WTC11 (cell line): ENCODE measurements around the gene SNRPA1. TPM values are rescaled to one million over a fixed set of nuclear protein-coding genes. Genes with fewer than 3 reads are reported as not detected.

Source experiments
- ATAC-seq: fragments of 200-7000 bp; cut with Tn5 transposase; 2 replicates; pipeline ENCODE4 v1.10.0; 2021; ENCODE audit warnings: mild to moderate bottlenecking, moderate library complexity
- CTCF ChIA-PET: fragments of 300-600 bp; sonication (Branson Sonifier 250); formaldehyde crosslinking; loops from one replicate; lab custom pipeline; 2021; ENCODE audit warnings: antibody characterized with exemption; lab: Charles Lee
- POLR2A ChIA-PET: fragments of 350-600 bp; sonication (Branson Sonifier 250); formaldehyde crosslinking; loops from one replicate; lab custom pipeline; 2021; ENCODE audit warnings: antibody characterized with exemption; lab: Charles Lee
- DNase-seq: peaks from one replicate; pipeline ENCODE4 v3.0.0; 2021; ENCODE audit warnings: low spot score
- H3K27ac Mint-ChIP-seq: 2 replicates; pipeline ENCODE4 v1.8.0; 2021; ENCODE audit warnings: mixed read lengths
- H3K27me3 Mint-ChIP-seq: 2 replicates; pipeline ENCODE4 v1.8.0; 2021; ENCODE audit warnings: low read depth, mild to moderate bottlenecking, moderate library complexity, mixed read lengths
- H3K36me3 Mint-ChIP-seq: 2 replicates; pipeline ENCODE4 v1.8.0; 2021; ENCODE audit warnings: mixed read lengths
- H3K4me1 Mint-ChIP-seq: 2 replicates; pipeline ENCODE4 v1.8.0; 2022; ENCODE audit warnings: mixed read lengths
- H3K4me3 Mint-ChIP-seq: 2 replicates; pipeline ENCODE4 v1.8.0; 2021; ENCODE audit warnings: mild to moderate bottlenecking, moderate library complexity, mixed read lengths
- H3K9me3 Mint-ChIP-seq: 2 replicates; pipeline ENCODE4 v1.8.0; 2021; ENCODE audit warnings: mixed read lengths
- ATF1 ChIP-seq: sonication (generic); formaldehyde crosslinking; IDR thresholded peaks from 2 replicates; pipeline ENCODE4 v1.8.1; 2023; ENCODE audit warnings: mild to moderate bottlenecking, moderate library complexity, missing genetic modification reagents
- E2F1 ChIP-seq: sonication (generic); formaldehyde crosslinking; IDR thresholded peaks from 2 replicates; pipeline ENCODE4 v1.8.0; 2022; ENCODE audit warnings: mild to moderate bottlenecking, missing genetic modification reagents
- ELF4 ChIP-seq: sonication (generic); formaldehyde crosslinking; IDR thresholded peaks from 2 replicates; pipeline ENCODE4 v1.8.1; 2022; ENCODE audit warnings: low read depth, mild to moderate bottlenecking, moderate library complexity, missing genetic modification reagents
- EMX1 ChIP-seq: fragments of 250-450 bp; sonication (Bioruptor Pico); IDR thresholded peaks from 2 replicates; pipeline ENCODE4 v1.8.0; 2021; ENCODE audit warnings: mild to moderate bottlenecking
- ERG ChIP-seq: fragments of 250-450 bp; sonication (Bioruptor Pico); IDR thresholded peaks from 2 replicates; pipeline ENCODE4 v1.8.0; 2021; ENCODE audit warnings: mild to moderate bottlenecking
- ESRRA ChIP-seq: sonication (generic); formaldehyde crosslinking; IDR thresholded peaks from 2 replicates; pipeline ENCODE4 v1.8.1; 2022; ENCODE audit warnings: mild to moderate bottlenecking, missing genetic modification reagents, borderline replicate concordance
- FOXJ3 ChIP-seq: sonication (generic); formaldehyde crosslinking; IDR thresholded peaks from 2 replicates; pipeline ENCODE4 v1.9.0; 2021; ENCODE audit warnings: missing genetic modification reagents, mild to moderate bottlenecking, borderline replicate concordance
- GABPB1 ChIP-seq: sonication (generic); formaldehyde crosslinking; IDR thresholded peaks from 2 replicates; pipeline ENCODE4 v1.8.1; 2023; ENCODE audit warnings: mild to moderate bottlenecking, missing genetic modification reagents
- GRHL2 ChIP-seq: fragments of 250-450 bp; sonication (Bioruptor Pico); IDR thresholded peaks from 2 replicates; pipeline ENCODE4 v1.8.0; 2022; ENCODE audit warnings: mild to moderate bottlenecking, moderate library complexity; ENCODE audit not compliant: insufficient replicate concordance, severe bottlenecking
- IRF2 ChIP-seq: sonication (generic); formaldehyde crosslinking; IDR thresholded peaks from 2 replicates; pipeline ENCODE4 v1.8.0; 2022; ENCODE audit warnings: low read depth, missing genetic modification reagents, borderline replicate concordance
- MAX ChIP-seq: sonication (generic); formaldehyde crosslinking; IDR thresholded peaks from 2 replicates; pipeline ENCODE4 v1.8.0; 2022; ENCODE audit warnings: mild to moderate bottlenecking, missing genetic modification reagents
- MYBL2 ChIP-seq: sonication (generic); formaldehyde crosslinking; IDR thresholded peaks from 2 replicates; pipeline ENCODE4 v1.8.1; 2023; ENCODE audit warnings: mild to moderate bottlenecking, moderate library complexity, missing genetic modification reagents
- NR1H2 ChIP-seq: sonication (generic); formaldehyde crosslinking; IDR thresholded peaks from 2 replicates; pipeline ENCODE4 v1.9.0; 2021; ENCODE audit warnings: mild to moderate bottlenecking, moderate library complexity, missing genetic modification reagents
- NR3C1 ChIP-seq: sonication (generic); formaldehyde crosslinking; conservative IDR thresholded peaks from 2 replicates; pipeline ENCODE4 v1.8.1; 2023; ENCODE audit warnings: low read depth, mild to moderate bottlenecking, missing genetic modification reagents
- OVOL2 ChIP-seq: fragments of 250-450 bp; sonication (Bioruptor Pico); IDR thresholded peaks from 2 replicates; pipeline ENCODE4 v1.9.0; 2021; ENCODE audit warnings: mild to moderate bottlenecking, borderline replicate concordance
- SOX15 ChIP-seq: fragments of 250-450 bp; sonication (Bioruptor Pico); IDR thresholded peaks from 2 replicates; pipeline ENCODE4 v1.9.0; 2021; ENCODE audit warnings: mild to moderate bottlenecking
- SP1 ChIP-seq: sonication (generic); formaldehyde crosslinking; conservative IDR thresholded peaks from 2 replicates; pipeline ENCODE4 v1.8.1; 2022; ENCODE audit warnings: missing genetic modification reagents
- STAT6 ChIP-seq: sonication (generic); formaldehyde crosslinking; conservative IDR thresholded peaks from 2 replicates; pipeline ENCODE4 v1.8.1; 2023; ENCODE audit warnings: mild to moderate bottlenecking, low read depth, missing genetic modification reagents, moderate library complexity
- TEAD4 ChIP-seq: sonication (generic); formaldehyde crosslinking; IDR thresholded peaks from 2 replicates; pipeline ENCODE4 v1.8.0; 2022; ENCODE audit warnings: mild to moderate bottlenecking, missing genetic modification reagents
- TP53 ChIP-seq: sonication (generic); formaldehyde crosslinking; IDR thresholded peaks from 2 replicates; pipeline ENCODE4 v1.8.1; 2023; ENCODE audit warnings: mild to moderate bottlenecking, missing genetic modification reagents
- ZNF121 ChIP-seq: sonication (generic); formaldehyde crosslinking; IDR thresholded peaks from 2 replicates; pipeline ENCODE4 v1.8.0; 2023; ENCODE audit warnings: missing genetic modification reagents
- ZNF281 ChIP-seq: sonication (generic); formaldehyde crosslinking; IDR thresholded peaks from 2 replicates; pipeline ENCODE4 v1.8.0; 2023; ENCODE audit warnings: mild to moderate bottlenecking, missing genetic modification reagents
- ZNF317 ChIP-seq: sonication (generic); formaldehyde crosslinking; IDR thresholded peaks from 2 replicates; pipeline ENCODE4 v1.8.1; 2023; ENCODE audit warnings: low read depth, mild to moderate bottlenecking, moderate library complexity, missing genetic modification reagents, borderline replicate concordance
- ZNF416 ChIP-seq: fragments of 250-450 bp; sonication (Bioruptor Pico); IDR thresholded peaks from 2 replicates; pipeline ENCODE4 v1.9.0; 2021; ENCODE audit warnings: mild to moderate bottlenecking, inconsistent platforms
- ZNF671 ChIP-seq: fragments of 250-450 bp; sonication (Bioruptor Pico); IDR thresholded peaks from 2 replicates; pipeline ENCODE4 v1.8.0; 2021; ENCODE audit warnings: mild to moderate bottlenecking
- ZSCAN18 ChIP-seq: fragments of 250-450 bp; sonication (Bioruptor Pico); IDR thresholded peaks from 2 replicates; pipeline ENCODE4 v2.1.2; 2022; ENCODE audit warnings: mild to moderate bottlenecking, moderate library complexity
- total RNA-seq: library from RNA; stranded (reverse); gene quantifications from 3 replicates; pipeline ENCODE4 v1.2.3, GENCODE V29; 2021

The SNRPA1 gene
- total RNA-seq, 1 experiment from 2014 or later: 170 TPM

- H3K9me3 Mint-ChIP-seq: no peaks in the 10 kb centered on the region
- peak overlapping the region; percentile 38 for H3K4me3 Mint-ChIP-seq
- ChIA-PET POLR2A (interaction anchor here (0.6 kb wide), 1 partner anchor 130 kb away, joined by 3 read pairs; no protein-coding TSS in a partner anchor), CTCF (interaction anchor here (0.8 to 4.7 kb wide), 3 partner anchors 114 to 241 kb away, joined by 3 to 20 read pairs (median 4); no protein-coding TSS in a partner anchor)
- peaks cover 14% of the 10 kb centered on the region; the same call in 1 of the 2 replicates for H3K36me3 Mint-ChIP-seq
- H3K4me1 Mint-ChIP-seq: peaks cover 75% of the 10 kb centered on the region
- DNase-seq: no peak
- no peak overlapping the region for H3K27ac Mint-ChIP-seq
- TF ChIP-seq ZNF121 (CRISPR knock-in tag): no peak
- TF ChIP-seq ESRRA (CRISPR knock-in tag): no peak
- no peak for TF ChIP-seq EMX1 (CRISPR knock-in tag)
- no peak for TF ChIP-seq TP53
- no peak for TF ChIP-seq NR3C1 (CRISPR knock-in tag)
- no peak for TF ChIP-seq TEAD4 (CRISPR knock-in tag)
- no peak for TF ChIP-seq NR1H2 (CRISPR knock-in tag)
- no peak for TF ChIP-seq ERG (CRISPR knock-in tag)
- TF ChIP-seq ZNF671 (CRISPR knock-in tag): no peak
- TF ChIP-seq OVOL2 (CRISPR knock-in tag): no peak
- TF ChIP-seq MYBL2: no peak
- TF ChIP-seq GABPB1 (CRISPR knock-in tag): no peak
- TF ChIP-seq ZNF281 (CRISPR knock-in tag): no peak
- TF ChIP-seq GRHL2 (CRISPR knock-in tag): no peak
- TF ChIP-seq MAX: no peak
- no peak for TF ChIP-seq IRF2
- TF ChIP-seq ELF4 (CRISPR knock-in tag): no peak
- TF ChIP-seq, all 79 proteins: peak for 0
- no peaks in the 10 kb centered on the region for H3K27me3 Mint-ChIP-seq
- ATAC-seq: no peak
These were observed 46.8 kb downstream of the SNRPA1 start for GRCh38 chr15:101248274-101248673.

GRCh38 chr15:101246824-101247745 lies 48.0 kb downstream of the SNRPA1 start:
- ATAC-seq: no peak
- H3K36me3 Mint-ChIP-seq: peaks cover 14% of the 10 kb centered on the region; the same call in 1 of the 2 replicates
- H3K27ac Mint-ChIP-seq: no peak overlapping the region
- H3K4me3 Mint-ChIP-seq: peak overlapping the region; percentile 7; the same call in 1 of the 2 replicates
- DNase-seq: no peak
- H3K4me1 Mint-ChIP-seq: peaks cover 78% of the 10 kb centered on the region
- CTCF ChIA-PET: interaction anchor here (0.6 to 4.7 kb wide), 3 partner anchors 94 to 239 kb away, joined by 3 to 20 read pairs (median 3); no protein-coding TSS in a partner anchor
- H3K27me3 Mint-ChIP-seq: no peaks in the 10 kb centered on the region
- POLR2A ChIA-PET: interaction anchor here (0.5 kb wide), 1 partner anchor 302 kb away, joined by 6 read pairs; no protein-coding TSS in a partner anchor
- no peaks in the 10 kb centered on the region for H3K9me3 Mint-ChIP-seq
- no peak for TF ChIP-seq SOX15
- TF ChIP-seq ATF1 (CRISPR knock-in tag): no peak
- no peak for TF ChIP-seq SP1
- TF ChIP-seq ZNF416 (CRISPR knock-in tag): no peak
- TF ChIP-seq E2F1 (CRISPR knock-in tag): no peak
- TF ChIP-seq TEAD4 (CRISPR knock-in tag): no peak
- no peak for TF ChIP-seq ZSCAN18 (CRISPR knock-in tag)
- no peak for TF ChIP-seq STAT6 (CRISPR knock-in tag)
- TF ChIP-seq EMX1 (CRISPR knock-in tag): no peak
- no peak for TF ChIP-seq ZNF317 (CRISPR knock-in tag)
- no peak for TF ChIP-seq FOXJ3 (CRISPR knock-in tag)
